ENCODE data around the gene STAG3.

STAG3 gene

DNA sequence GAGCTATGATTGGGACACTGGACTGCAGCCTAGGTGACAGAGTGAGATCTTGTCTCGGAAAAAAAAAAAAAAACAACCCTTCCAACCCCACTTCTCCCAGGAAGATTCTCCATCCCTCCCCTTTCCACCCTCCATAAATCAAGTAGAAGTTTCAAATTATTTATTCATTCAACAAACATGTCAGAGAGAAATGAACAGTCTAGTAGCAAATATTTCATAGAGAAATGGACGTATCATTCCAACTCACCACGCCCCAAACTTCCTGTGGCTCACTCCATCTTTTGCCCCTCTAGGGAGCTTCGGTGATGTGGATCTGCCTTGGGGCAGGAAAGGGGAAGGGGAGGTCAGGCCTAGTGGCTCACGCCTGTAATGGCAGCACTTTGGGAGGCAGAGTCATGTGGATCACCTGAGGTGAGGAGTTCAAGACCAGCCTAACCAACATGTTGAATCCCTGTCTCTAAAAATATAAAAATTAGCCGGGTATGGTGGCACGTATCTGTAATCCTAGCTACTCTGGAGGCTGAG, 18.6 kb upstream of the STAG3 start:
- Histone ChIP-seq H3K27ac (ENCODE audit: low read depth, low read length) (peak overlapping the region; percentile 67), H3K27me3 (ENCODE audit: control insufficient read depth, low read length) (no peaks in the 10 kb centered on the region), H3F3A (ENCODE audit: control insufficient read depth, insufficient read depth) (peaks cover 14% of the 10 kb centered on the region)

DNA sequence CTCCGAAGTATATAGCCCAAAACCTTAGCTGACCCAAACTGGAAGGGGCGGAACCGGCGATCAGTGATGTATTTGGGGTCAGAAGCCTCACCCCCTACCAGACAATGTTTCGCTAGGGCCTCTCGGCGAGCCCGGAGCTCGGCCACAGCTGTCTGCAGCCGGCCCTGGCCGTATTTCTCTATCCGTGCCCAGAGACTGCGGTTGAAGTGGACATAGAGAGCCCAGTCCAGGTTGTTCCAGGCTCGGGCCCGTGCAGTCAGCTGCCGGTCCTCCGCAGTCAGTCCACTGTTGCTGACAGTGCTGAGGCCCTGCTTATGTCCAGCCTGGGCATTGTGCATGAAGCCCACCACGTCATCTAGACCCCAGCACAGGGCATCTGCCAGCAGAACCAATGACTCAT, 17.7 kb upstream of the STAG3 start:
- TF ChIP-seq, protein P1, sequence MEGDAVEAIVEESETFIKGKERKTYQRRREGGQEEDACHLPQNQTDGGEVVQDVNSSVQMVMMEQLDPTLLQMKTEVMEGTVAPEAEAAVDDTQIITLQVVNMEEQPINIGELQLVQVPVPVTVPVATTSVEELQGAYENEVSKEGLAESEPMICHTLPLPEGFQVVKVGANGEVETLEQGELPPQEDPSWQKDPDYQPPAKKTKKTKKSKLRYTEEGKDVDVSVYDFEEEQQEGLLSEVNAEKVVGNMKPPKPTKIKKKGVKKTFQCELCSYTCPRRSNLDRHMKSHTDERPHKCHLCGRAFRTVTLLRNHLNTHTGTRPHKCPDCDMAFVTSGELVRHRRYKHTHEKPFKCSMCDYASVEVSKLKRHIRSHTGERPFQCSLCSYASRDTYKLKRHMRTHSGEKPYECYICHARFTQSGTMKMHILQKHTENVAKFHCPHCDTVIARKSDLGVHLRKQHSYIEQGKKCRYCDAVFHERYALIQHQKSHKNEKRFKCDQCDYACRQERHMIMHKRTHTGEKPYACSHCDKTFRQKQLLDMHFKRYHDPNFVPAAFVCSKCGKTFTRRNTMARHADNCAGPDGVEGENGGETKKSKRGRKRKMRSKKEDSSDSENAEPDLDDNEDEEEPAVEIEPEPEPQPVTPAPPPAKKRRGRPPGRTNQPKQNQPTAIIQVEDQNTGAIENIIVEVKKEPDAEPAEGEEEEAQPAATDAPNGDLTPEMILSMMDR (IDR thresholded peaks at IDR 0.05; ENCODE audit: low read depth, low read length, poor library complexity, severe bottlenecking) = no peak
- TF ChIP-seq EZH2phosphoT487 (IDR thresholded peaks at IDR 0.05; ENCODE audit: borderline replicate concordance, low read length) = no peak
- Histone ChIP-seq H3K4me1 (ENCODE audit: control insufficient read depth, low read length) (peaks cover 45% of the 10 kb centered on the region), H3K79me2 (ENCODE audit: control insufficient read depth, low read length) (peaks cover 39% of the 10 kb centered on the region), H3K9me2 (replicated peaks; ENCODE audit: control insufficient read depth, low read length) (no peaks in the 10 kb centered on the region), H3K4me3 (ENCODE audit: low read length) (no peak overlapping the region), H3K4me2 (ENCODE audit: low read length) (no peak overlapping the region), H3K36me3 (ENCODE audit: control insufficient read depth, low read length) (peaks cover 33% of the 10 kb centered on the region), H3K27me3 (ENCODE audit: control insufficient read depth, low read length) (no peaks in the 10 kb centered on the region), H3K27ac (ENCODE audit: low read depth, low read length) (no peak overlapping the region), H4K20me1 (ENCODE audit: control insufficient read depth, insufficient read depth, low read depth, low read length) (peaks cover 8% of the 10 kb centered on the region; the same call in 1 of the 2 replicates), H3K9me3 (ENCODE audit: control insufficient read depth, insufficient read depth, low read length) (no peaks in the 10 kb centered on the region), H3F3A (ENCODE audit: control insufficient read depth, insufficient read depth) (peaks cover 13% of the 10 kb centered on the region)

More for the DNA sequence above, 18.6 kb upstream of the STAG3 start:
- Histone ChIP-seq H3K79me2 (ENCODE audit: control insufficient read depth, low read length) (peaks cover 48% of the 10 kb centered on the region), H3K4me2 (ENCODE audit: low read length) (peak overlapping the region; percentile 94), H3K4me3 (ENCODE audit: low read length) (peak overlapping the region; percentile 86), H3K4me1 (ENCODE audit: control insufficient read depth, low read length) (peaks cover 53% of the 10 kb centered on the region), H3K36me3 (ENCODE audit: control insufficient read depth, low read length) (peaks cover 42% of the 10 kb centered on the region), H3K9me3 (ENCODE audit: control insufficient read depth, insufficient read depth, low read length) (no peaks in the 10 kb centered on the region), H3K9me2 (replicated peaks; ENCODE audit: control insufficient read depth, low read length) (no peaks in the 10 kb centered on the region), H4K20me1 (ENCODE audit: control insufficient read depth, insufficient read depth, low read depth, low read length) (peaks cover 8% of the 10 kb centered on the region; the same call in 1 of the 2 replicates)
- TF ChIP-seq, protein P1 (IDR thresholded peaks at IDR 0.05; ENCODE audit: low read depth, low read length, poor library complexity, severe bottlenecking) = peak; percentile 22
- no peak for TF ChIP-seq EZH2phosphoT487 (IDR thresholded peaks at IDR 0.05; ENCODE audit: borderline replicate concordance, low read length)

DNA sequence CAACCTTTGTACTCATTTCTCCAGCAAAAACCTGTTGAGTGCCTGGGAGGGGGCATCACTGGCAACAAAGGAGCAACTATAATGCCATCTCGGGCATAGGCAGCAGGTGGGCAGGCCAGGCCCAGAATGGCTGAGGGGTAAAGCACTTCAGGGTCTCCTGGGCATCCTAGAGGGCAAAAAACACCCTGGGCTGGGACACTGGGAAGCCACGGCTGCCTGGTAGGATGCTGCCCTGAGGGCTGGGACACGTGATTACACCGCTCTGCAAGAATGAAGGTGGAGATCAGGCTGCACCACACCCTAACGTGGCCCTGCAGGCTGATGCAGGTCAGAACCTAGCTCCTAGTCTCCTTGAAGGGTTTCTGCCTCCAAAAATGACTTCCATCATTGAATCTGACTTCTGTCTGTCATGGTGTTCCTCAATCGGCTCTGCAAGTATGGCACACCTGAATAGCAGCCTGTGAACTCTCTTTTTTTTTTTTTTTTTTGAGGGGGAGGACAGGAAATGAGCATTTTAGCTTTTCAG, 14.6 kb upstream of the STAG3 start:
- Histone ChIP-seq H3K9me3 (ENCODE audit: control insufficient read depth, insufficient read depth, low read length) (no peaks in the 10 kb centered on the region), H3F3A (ENCODE audit: control insufficient read depth, insufficient read depth) (no peaks in the 10 kb centered on the region; the same call in 1 of the 2 replicates), H3K9me2 (replicated peaks; ENCODE audit: control insufficient read depth, low read length) (no peaks in the 10 kb centered on the region), H3K4me1 (ENCODE audit: control insufficient read depth, low read length) (peaks cover 37% of the 10 kb centered on the region), H3K79me2 (ENCODE audit: control insufficient read depth, low read length) (peaks cover 11% of the 10 kb centered on the region), H3K27ac (ENCODE audit: low read depth, low read length) (no peak overlapping the region; the same call in 1 of the 2 replicates), H3K4me3 (ENCODE audit: low read length) (no peak overlapping the region), H4K20me1 (ENCODE audit: control insufficient read depth, insufficient read depth, low read depth, low read length) (no peaks in the 10 kb centered on the region), H3K36me3 (ENCODE audit: control insufficient read depth, low read length) (peaks cover 3% of the 10 kb centered on the region), H3K4me2 (ENCODE audit: low read length) (peak overlapping the region; percentile 36), H3K27me3 (ENCODE audit: control insufficient read depth, low read length) (peaks cover 10% of the 10 kb centered on the region)
- TF ChIP-seq EZH2phosphoT487 (IDR thresholded peaks at IDR 0.05; ENCODE audit: borderline replicate concordance, low read length) = no peak
- TF ChIP-seq, protein P1 (IDR thresholded peaks at IDR 0.05; ENCODE audit: low read depth, low read length, poor library complexity, severe bottlenecking) = no peak

All from DOHH2 (cell line).